ENCODE results near the gene SLIT3.

- TF ChIP-seq CTCF (IDR thresholded peaks at IDR 0.05) (no peak), POLR2AphosphoS5 (IDR thresholded peaks at IDR 0.05) (no peak), EP300 (IDR thresholded peaks at IDR 0.05) (no peak)
Measured at GRCh38 chr5:168737066-168737465, 563.9 kb downstream of the SLIT3 start.

Measured in esophagus muscularis mucosa (tissue), 4 donors.